ENCODE data around the gene SLC6A13.
A peak's percentile ranks its signal among the peaks of the same experiment; 100 is the strongest.
"Not testable (repeated sequence)": the region's sequence is repeated elsewhere in the genome, so short reads cannot be mapped to it uniquely, and the experiment has no call there.

SLC6A13 gene

GRCh38 chr12:233615-233968 lies 29.0 kb downstream of the SLC6A13 start:
- no peak for DNase-seq (ENCODE audit: low spot score)

GRCh38 chr12:232731-233614 lies 29.7 kb downstream of the SLC6A13 start:
- DNase-seq (ENCODE audit: low spot score): no peak

- DNase-seq (ENCODE audit: low spot score): no peak
Observed at GRCh38 chr12:230925-231671, 31.5 kb downstream of the SLC6A13 start.

- no peak for DNase-seq (ENCODE audit: low spot score)
Observed at GRCh38 chr12:229441-230191, 33.0 kb downstream of the SLC6A13 start.

GRCh38 chr12:228846-229200 lies 33.8 kb downstream of the SLC6A13 start:
- no peak for DNase-seq (ENCODE audit: low spot score)

- DNase-seq (ENCODE audit: low spot score): no peak
Observed at GRCh38 chr12:227923-228845, 34.5 kb downstream of the SLC6A13 start.

- DNase-seq (ENCODE audit: low spot score): no peak
Observed at GRCh38 chr12:227286-227915, 35.2 kb downstream of the SLC6A13 start.

GRCh38 chr12:226401-226800 lies 36.2 kb downstream of the SLC6A13 start:
- DNase-seq (ENCODE audit: low spot score): no peak

GRCh38 chr12:225012-225411 lies 37.6 kb downstream of the SLC6A13 start:
- DNase-seq (ENCODE audit: low spot score): no peak

GRCh38 chr12:224330-224729 lies 38.3 kb downstream of the SLC6A13 start:
- DNase-seq (ENCODE audit: low spot score): no peak

- no peak for DNase-seq (ENCODE audit: low spot score)
Observed at GRCh38 chr12:223841-224240, 38.8 kb downstream of the SLC6A13 start.

- no peak for DNase-seq (ENCODE audit: low spot score)
Observed at GRCh38 chr12:221736-222135, 40.9 kb downstream of the SLC6A13 start.

- DNase-seq (ENCODE audit: low spot score): no peak
Observed at GRCh38 chr12:220946-221550, 41.6 kb downstream of the SLC6A13 start.

- DNase-seq (ENCODE audit: low spot score): no peak
Observed at GRCh38 chr12:220491-220890, 42.1 kb downstream of the SLC6A13 start.

- DNase-seq (ENCODE audit: low spot score): peak; percentile 23
Observed at GRCh38 chr12:219891-220352, 42.7 kb downstream of the SLC6A13 start.

GRCh38 chr12:218728-219590 lies 43.7 kb downstream of the SLC6A13 start:
- DNase-seq (ENCODE audit: low spot score): no peak

- no peak for DNase-seq (ENCODE audit: low spot score)
Observed at GRCh38 chr12:218221-218620, 44.4 kb downstream of the SLC6A13 start.

- not testable (repeated sequence) for DNase-seq (ENCODE audit: low spot score)
Observed at GRCh38 chr12:217029-217428, 45.6 kb downstream of the SLC6A13 start.

GRCh38 chr12:215116-215515 lies 47.5 kb downstream of the SLC6A13 start:
- no peak for DNase-seq (ENCODE audit: low spot score)
